ENCODE data around the gene APOL2.

GRCh38 chr22:36193577-36193976, 45.8 kb downstream of the APOL2 start:
- TF ChIP-seq CTCF (IDR thresholded peaks at IDR 0.05) (no peak), EZH2 (IDR thresholded peaks at IDR 0.05) (no peak), EZH2phosphoT487 (IDR thresholded peaks at IDR 0.05) (no peak)

Measured in neural progenitor cell (in vitro differentiated cells).